OCI-LY7 (cell line): Measurements from ENCODE around the gene ARL3. TPM values are rescaled to one million over a fixed set of nuclear protein-coding genes. Genes with fewer than 3 reads are reported as not detected.

Source experiments
- BruUV-seq: library from RNA; stranded (reverse); fragments of 400-500 nt; replicated peaks from 2 replicates; lab custom pipeline; 2021; lab: Mats Ljungman, UMichigan
- CTCF ChIA-PET: fragments of 300-600 bp; sonication (Branson Sonifier 250); formaldehyde crosslinking; loops from one replicate; lab custom pipeline; 2022; ENCODE audit warnings: antibody characterized with exemption; ENCODE audit not compliant: unreplicated experiment; lab: Charles Lee
- POLR2A ChIA-PET: fragments of 300-600 bp; sonication (Branson Sonifier 250); formaldehyde crosslinking; loops from one replicate; lab custom pipeline; 2022; ENCODE audit warnings: antibody characterized with exemption; lab: Charles Lee
- DNase-seq: peaks from one replicate; pipeline ENCODE4 v3.0.0-alpha.2; 2015; ENCODE audit warnings: low spot score
- H2AFZ ChIP-seq: fragments of 200-600 bp; sonication (generic), shearing (Covaris generic); 2 replicates; pipeline ENCODE4 v1.6.1; 2014; ENCODE audit warnings: mild to moderate bottlenecking, antibody characterized with exemption, low read length, moderate library complexity
- H3K27ac ChIP-seq: fragments of 200-600 bp; sonication (generic); 2 replicates; pipeline ENCODE4 v1.5.1; 2014; ENCODE audit warnings: mixed run types, low read depth, mild to moderate bottlenecking, moderate library complexity, low read length, inconsistent platforms; ENCODE audit not compliant: poor library complexity, severe bottlenecking
- H3K36me3 ChIP-seq: fragments of 200-600 bp; sonication (generic); 2 replicates; pipeline ENCODE4 v1.6.1; 2014; ENCODE audit warnings: mild to moderate bottlenecking, antibody characterized with exemption, low read length, moderate library complexity, mixed read lengths; ENCODE audit not compliant: insufficient read depth
- H3K4me1 ChIP-seq: fragments of 200-600 bp; sonication (generic); 2 replicates; pipeline ENCODE4 v1.5.1; 2014; ENCODE audit warnings: mild to moderate bottlenecking, low read length; ENCODE audit not compliant: insufficient read depth, poor library complexity, severe bottlenecking
- H3K4me2 ChIP-seq: fragments of 200-600 bp; sonication (generic); 2 replicates; pipeline ENCODE4 v1.6.1; 2014; ENCODE audit warnings: mild to moderate bottlenecking, low read length
- H3K4me3 ChIP-seq: fragments of 200-600 bp; sonication (generic); 2 replicates; pipeline ENCODE4 v1.5.1; 2014; ENCODE audit warnings: mild to moderate bottlenecking, low read depth, low read length; ENCODE audit not compliant: poor library complexity, severe bottlenecking
- H3K79me2 ChIP-seq: fragments of 200-600 bp; sonication (generic); 2 replicates; pipeline ENCODE4 v1.6.1; 2016; ENCODE audit warnings: low read depth, mild to moderate bottlenecking, low read length, moderate library complexity, mixed read lengths; ENCODE audit not compliant: insufficient read depth
- H3K9me2 ChIP-seq: fragments of 200-600 bp; sonication (generic); 2 replicates; pipeline ENCODE4 v1.6.1; 2016; ENCODE audit warnings: mild to moderate bottlenecking, low read length, mixed read lengths; ENCODE audit not compliant: insufficient read depth
- H3K9me3 ChIP-seq: fragments of 200-600 bp; sonication (generic); 2 replicates; pipeline ENCODE4 v1.6.1; 2014; ENCODE audit warnings: mild to moderate bottlenecking, mixed run types, low read length, mixed read lengths
- H4K20me1 ChIP-seq: fragments of 200-600 bp; sonication (generic); 2 replicates; pipeline ENCODE4 v1.6.1; 2014; ENCODE audit warnings: mild to moderate bottlenecking, antibody characterized with exemption, low read length, moderate library complexity, mixed read lengths; ENCODE audit not compliant: insufficient read depth
- CTCF ChIP-seq: fragments of 200-600 bp; sonication (generic); conservative IDR thresholded peaks from 2 replicates; pipeline ENCODE4 v1.5.1; 2014; ENCODE audit warnings: mild to moderate bottlenecking, antibody characterized with exemption, low read length, moderate library complexity, mixed read lengths
- EZH2phosphoT487 ChIP-seq: fragments of 200-600 bp; sonication (generic); IDR thresholded peaks from 2 replicates; pipeline ENCODE4 v1.6.1; 2018; ENCODE audit warnings: low read depth, borderline replicate concordance, mild to moderate bottlenecking, mixed run types, antibody characterized with exemption, low read length, moderate library complexity, mixed read lengths
- intact Hi-C: fragments of 100-400 bp; cut with micrococcal nuclease; formaldehyde crosslinking; loops from one replicate; pipeline ENCODE4 v1.10.0; 2022; ENCODE audit not compliant: unreplicated experiment
- total RNA-seq, 2 experiments: library from RNA; depleted of rRNA in 1 of 2; stranded (reverse); fragments of >200 nt in 1 of 2; shearing (Covaris generic) in 1 of 2; gene quantifications; 2 replicates each; pipeline ENCODE4 v1.2.3, GENCODE V29; 2014 to 2022

The ARL3 gene
- total RNA-seq, 2 experiments from 2014 or later: 7.3 to 11.7 TPM

DNA sequence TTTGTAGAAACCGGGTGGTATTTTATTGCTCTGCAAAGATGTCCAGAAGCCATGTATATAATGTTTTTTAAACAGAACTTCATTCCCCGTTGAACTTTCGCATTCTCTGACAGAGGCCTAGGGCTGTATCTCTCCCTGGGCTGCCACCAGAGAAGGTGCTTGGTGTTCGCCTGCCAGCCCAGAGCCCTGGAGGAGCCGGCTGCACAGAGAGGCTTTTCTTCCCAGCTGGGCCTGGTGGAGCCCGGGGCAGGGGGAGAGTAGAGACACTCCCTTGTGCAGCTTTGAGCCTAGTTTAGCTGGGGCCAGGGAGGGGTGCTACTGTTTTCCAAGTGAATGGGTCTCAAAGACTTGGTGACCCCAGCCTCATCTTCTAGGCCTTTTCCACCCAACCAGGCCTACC, 83.5 kb downstream of the ARL3 start:
- ChIA-PET POLR2A (no interaction called here), CTCF (no interaction called here)
- no peaks in the 10 kb centered on the region for H3K9me3 ChIP-seq
- peaks cover 31% of the 10 kb centered on the region for H3K4me1 ChIP-seq
- no peak overlapping the region for H2AFZ ChIP-seq
- H3K4me2 ChIP-seq: no peak overlapping the region
- H3K9me2 ChIP-seq: no peaks in the 10 kb centered on the region
- intact Hi-C loops: no loop called here
- no peak for TF ChIP-seq EZH2phosphoT487
- no peak for TF ChIP-seq CTCF
- H3K36me3 ChIP-seq: no peaks in the 10 kb centered on the region
- no TSS peak for BruUV-seq
- H4K20me1 ChIP-seq: no peaks in the 10 kb centered on the region
- H3K27ac ChIP-seq: no peak overlapping the region
- no peak for DNase-seq
- H3K4me3 ChIP-seq: no peak overlapping the region
- H3K79me2 ChIP-seq: no peaks in the 10 kb centered on the region

GRCh38 chr10:102629661-102630614, 84.3 kb downstream of the ARL3 start:
- BruUV-seq: no TSS peak
- Histone ChIP-seq H3K36me3 (no peaks in the 10 kb centered on the region), H3K27ac (no peak overlapping the region), H3K4me3 (no peak overlapping the region), H2AFZ (no peak overlapping the region), H3K9me3 (no peaks in the 10 kb centered on the region), H3K4me1 (peaks cover 31% of the 10 kb centered on the region), H3K79me2 (no peaks in the 10 kb centered on the region), H3K4me2 (no peak overlapping the region), H3K9me2 (no peaks in the 10 kb centered on the region), H4K20me1 (no peaks in the 10 kb centered on the region)
- POLR2A ChIA-PET: no interaction called here
- CTCF ChIA-PET: no interaction called here
- no peak for TF ChIP-seq EZH2phosphoT487
- no peak for TF ChIP-seq CTCF
- intact Hi-C loops: no loop called here
- no peak for DNase-seq

- Histone ChIP-seq H3K4me3 (no peak overlapping the region), H3K36me3 (no peaks in the 10 kb centered on the region), H3K79me2 (no peaks in the 10 kb centered on the region), H3K9me3 (no peaks in the 10 kb centered on the region), H3K4me1 (peaks cover 24% of the 10 kb centered on the region), H2AFZ (no peak overlapping the region), H3K27ac (no peak overlapping the region), H3K9me2 (no peaks in the 10 kb centered on the region), H4K20me1 (no peaks in the 10 kb centered on the region), H3K4me2 (no peak overlapping the region)
- POLR2A ChIA-PET: no interaction called here
- no peak for TF ChIP-seq CTCF
- TF ChIP-seq EZH2phosphoT487: no peak
- CTCF ChIA-PET: no interaction called here
- no peak for DNase-seq
- no TSS peak for BruUV-seq
- intact Hi-C loops: no loop called here
These were observed 85.7 kb downstream of the ARL3 start for GRCh38 chr10:102628451-102628911.
